Testis (tissue), 2 donors: Measurements from ENCODE around the gene COL25A1.

Experiments
- POLR2A ChIP-seq: fragments of 450-650 bp; IDR thresholded peaks from one replicate; pipeline ENCODE4 v1.6.1; 2017; ENCODE audit warnings: antibody characterized with exemption, mild to moderate bottlenecking, moderate library complexity
- TF ChIP-seq, protein P1 (sequence below), 3 experiments: fragments of 450-650 bp in 2 of 3; fragments of 200-600 bp in 1 of 3; sonication (generic) in 1 of 3; IDR thresholded peaks; one replicate each; pipeline ENCODE4 v1.5.1; 2016 to 2019; ENCODE audit warnings: antibody characterized with exemption in 3 of 3, mild to moderate bottlenecking in 2 of 3, moderate library complexity in 1 of 3

DNA sequence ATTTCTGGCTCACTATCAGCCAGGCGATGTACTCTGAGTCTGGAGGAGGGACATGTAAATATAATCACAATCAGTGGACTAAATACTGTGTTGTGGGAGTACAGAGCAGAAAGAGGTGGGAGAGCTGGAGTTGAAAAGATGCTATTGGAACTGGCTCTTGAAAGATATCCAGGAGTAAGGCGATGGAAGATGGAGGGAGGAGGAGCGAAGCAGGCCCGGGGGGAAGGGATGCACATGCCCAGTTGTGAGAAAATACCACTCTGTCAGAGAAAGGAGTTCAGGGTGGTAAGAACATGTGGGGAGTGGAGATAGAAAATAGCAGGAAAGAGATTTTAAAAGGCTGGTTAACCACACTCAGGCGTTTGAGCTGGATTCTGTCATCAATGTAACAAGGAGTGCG lies 322.7 kb downstream of the COL25A1 start:
- TF ChIP-seq, protein P1, sequence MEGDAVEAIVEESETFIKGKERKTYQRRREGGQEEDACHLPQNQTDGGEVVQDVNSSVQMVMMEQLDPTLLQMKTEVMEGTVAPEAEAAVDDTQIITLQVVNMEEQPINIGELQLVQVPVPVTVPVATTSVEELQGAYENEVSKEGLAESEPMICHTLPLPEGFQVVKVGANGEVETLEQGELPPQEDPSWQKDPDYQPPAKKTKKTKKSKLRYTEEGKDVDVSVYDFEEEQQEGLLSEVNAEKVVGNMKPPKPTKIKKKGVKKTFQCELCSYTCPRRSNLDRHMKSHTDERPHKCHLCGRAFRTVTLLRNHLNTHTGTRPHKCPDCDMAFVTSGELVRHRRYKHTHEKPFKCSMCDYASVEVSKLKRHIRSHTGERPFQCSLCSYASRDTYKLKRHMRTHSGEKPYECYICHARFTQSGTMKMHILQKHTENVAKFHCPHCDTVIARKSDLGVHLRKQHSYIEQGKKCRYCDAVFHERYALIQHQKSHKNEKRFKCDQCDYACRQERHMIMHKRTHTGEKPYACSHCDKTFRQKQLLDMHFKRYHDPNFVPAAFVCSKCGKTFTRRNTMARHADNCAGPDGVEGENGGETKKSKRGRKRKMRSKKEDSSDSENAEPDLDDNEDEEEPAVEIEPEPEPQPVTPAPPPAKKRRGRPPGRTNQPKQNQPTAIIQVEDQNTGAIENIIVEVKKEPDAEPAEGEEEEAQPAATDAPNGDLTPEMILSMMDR (IDR thresholded peaks at IDR 0.05): no peak
- TF ChIP-seq POLR2A: no peak
